ENCODE results near the gene USHBP1. TPM values are rescaled to one million over a fixed set of nuclear protein-coding genes. Genes with fewer than 3 reads are reported as not detected.

The USHBP1 gene
- total and polyA plus RNA-seq, 2 of the 13 experiments (the other 11 are each of a cell fraction or from before 2014, with no cell fraction given), result 0.15 to 1.5 TPM

Other genes starting within 250 kb of the USHBP1 start
- 0.28 and 0.29 TPM in 2 replicates for gene CPAMD8, start 237.9 kb downstream of the USHBP1 start, total RNA-seq (2016; rRNA removed; fragmentation: Illumina TruSeq; extraction: Trizol)
- gene CPAMD8, start 237.9 kb downstream of the USHBP1 start, polyA plus RNA-seq (2011; rRNA removed), result 0.34 and 0.91 TPM in 2 replicates
- gene HAUS8, start 189.3 kb downstream of the USHBP1 start, total RNA-seq (2016; rRNA removed; fragmentation: Illumina TruSeq; extraction: Trizol), result 17.5 and 19.1 TPM in 2 replicates
- gene HAUS8, start 189.3 kb downstream of the USHBP1 start, polyA plus RNA-seq (2011; rRNA removed), result 7.1 and 7.8 TPM in 2 replicates
- gene MYO9B, start 189.0 kb downstream of the USHBP1 start, total RNA-seq (2016; rRNA removed; fragmentation: Illumina TruSeq; extraction: Trizol), result 14.1 and 18.0 TPM in 2 replicates
- 18.3 and 23.4 TPM in 2 replicates for gene MYO9B, start 189.0 kb downstream of the USHBP1 start, polyA plus RNA-seq (2011; rRNA removed)
- 9.9 and 10.3 TPM in 2 replicates for gene USE1, start 49.4 kb downstream of the USHBP1 start, total RNA-seq (2016; rRNA removed; fragmentation: Illumina TruSeq; extraction: Trizol)
- gene USE1, start 49.4 kb downstream of the USHBP1 start, polyA plus RNA-seq (2011; rRNA removed), result 16.3 and 17.6 TPM in 2 replicates
- gene OCEL1, start 38.5 kb downstream of the USHBP1 start, total RNA-seq (2016; rRNA removed; fragmentation: Illumina TruSeq; extraction: Trizol), result 10.6 and 13.6 TPM in 2 replicates
- gene OCEL1, start 38.5 kb downstream of the USHBP1 start, polyA plus RNA-seq (2011; rRNA removed), result 17.2 and 19.8 TPM in 2 replicates
- 54.1 and 72.4 TPM in 2 replicates for gene NR2F6, start 18.8 kb downstream of the USHBP1 start, total RNA-seq (2016; rRNA removed; fragmentation: Illumina TruSeq; extraction: Trizol)
- 30.9 and 38.5 TPM in 2 replicates for gene NR2F6, start 18.8 kb downstream of the USHBP1 start, polyA plus RNA-seq (2011; rRNA removed)
- 62.2 and 70.0 TPM in 2 replicates for gene BABAM1, start 2.7 kb upstream of the USHBP1 start, total RNA-seq (2016; rRNA removed; fragmentation: Illumina TruSeq; extraction: Trizol)
- 74.5 and 82.0 TPM in 2 replicates for gene BABAM1, start 2.7 kb upstream of the USHBP1 start, polyA plus RNA-seq (2011; rRNA removed)
- gene ANKLE1, start 17.2 kb upstream of the USHBP1 start, total RNA-seq (2016; rRNA removed; fragmentation: Illumina TruSeq; extraction: Trizol), result 0.22 and 0.69 TPM in 2 replicates
- gene ANKLE1, start 17.2 kb upstream of the USHBP1 start, polyA plus RNA-seq (2011; rRNA removed), result 1.5 TPM in 2 replicates
- 5.6 and 7.2 TPM in 2 replicates for gene ABHD8, start 38.7 kb upstream of the USHBP1 start, total RNA-seq (2016; rRNA removed; fragmentation: Illumina TruSeq; extraction: Trizol)
- 6.3 and 9.9 TPM in 2 replicates for gene ABHD8, start 38.7 kb upstream of the USHBP1 start, polyA plus RNA-seq (2011; rRNA removed)
- 77.3 and 93.6 TPM in 2 replicates for gene MRPL34, start 41.1 kb upstream of the USHBP1 start, total RNA-seq (2016; rRNA removed; fragmentation: Illumina TruSeq; extraction: Trizol)
- 67.7 and 74.0 TPM in 2 replicates for gene MRPL34, start 41.1 kb upstream of the USHBP1 start, polyA plus RNA-seq (2011; rRNA removed)
- 17.5 and 24.5 TPM in 2 replicates for gene DDA1, start 44.8 kb upstream of the USHBP1 start, total RNA-seq (2016; rRNA removed; fragmentation: Illumina TruSeq; extraction: Trizol)
- 26.0 and 26.6 TPM in 2 replicates for gene DDA1, start 44.8 kb upstream of the USHBP1 start, polyA plus RNA-seq (2011; rRNA removed)
- 0.79 and 1.8 TPM in 2 replicates for gene ANO8, start 70.1 kb upstream of the USHBP1 start, total RNA-seq (2016; rRNA removed; fragmentation: Illumina TruSeq; extraction: Trizol)
- gene ANO8, start 70.1 kb upstream of the USHBP1 start, polyA plus RNA-seq (2011; rRNA removed), result 3.5 and 5.1 TPM in 2 replicates
- 21.9 and 30.0 TPM in 2 replicates for gene GTPBP3, start 72.8 kb upstream of the USHBP1 start, total RNA-seq (2016; rRNA removed; fragmentation: Illumina TruSeq; extraction: Trizol)
- 17.5 and 19.4 TPM in 2 replicates for gene GTPBP3, start 72.8 kb upstream of the USHBP1 start, polyA plus RNA-seq (2011; rRNA removed)
- gene PLVAP, start 112.6 kb upstream of the USHBP1 start, total RNA-seq (2016; rRNA removed; fragmentation: Illumina TruSeq; extraction: Trizol), result not detected in 2 replicates
- gene PLVAP, start 112.6 kb upstream of the USHBP1 start, polyA plus RNA-seq (2011; rRNA removed), result 0.26 TPM in 1 of 2 replicates, not detected in the other
- 0.13 TPM in 1 of 2 replicates, not detected in the other for gene CCDC194, start 129.5 kb upstream of the USHBP1 start, total RNA-seq (2016; rRNA removed; fragmentation: Illumina TruSeq; extraction: Trizol)
- 0.21 and 0.35 TPM in 2 replicates for gene CCDC194, start 129.5 kb upstream of the USHBP1 start, polyA plus RNA-seq (2011; rRNA removed)
- gene BST2, start 140.9 kb upstream of the USHBP1 start, total RNA-seq (2016; rRNA removed; fragmentation: Illumina TruSeq; extraction: Trizol), result 39.1 and 58.8 TPM in 2 replicates
- gene BST2, start 140.9 kb upstream of the USHBP1 start, polyA plus RNA-seq (2011; rRNA removed), result 93.8 and 105 TPM in 2 replicates
- 31.8 and 36.1 TPM in 2 replicates for gene MVB12A, start 155.3 kb upstream of the USHBP1 start, total RNA-seq (2016; rRNA removed; fragmentation: Illumina TruSeq; extraction: Trizol)
- gene MVB12A, start 155.3 kb upstream of the USHBP1 start, polyA plus RNA-seq (2011; rRNA removed), result 35.7 and 37.3 TPM in 2 replicates
- gene TMEM221, start 183.9 kb upstream of the USHBP1 start, total RNA-seq (2016; rRNA removed; fragmentation: Illumina TruSeq; extraction: Trizol), result 0.55 and 0.77 TPM in 2 replicates
- 0.27 and 0.33 TPM in 2 replicates for gene TMEM221, start 183.9 kb upstream of the USHBP1 start, polyA plus RNA-seq (2011; rRNA removed)
- not detected in 2 replicates for gene NXNL1, start 196.2 kb upstream of the USHBP1 start, total RNA-seq (2016; rRNA removed; fragmentation: Illumina TruSeq; extraction: Trizol)
- gene NXNL1, start 196.2 kb upstream of the USHBP1 start, polyA plus RNA-seq (2011; rRNA removed), result not detected in 2 replicates
- 1.7 and 4.1 TPM in 2 replicates for gene SLC27A1, start 205.8 kb upstream of the USHBP1 start, total RNA-seq (2016; rRNA removed; fragmentation: Illumina TruSeq; extraction: Trizol)
- gene SLC27A1, start 205.8 kb upstream of the USHBP1 start, polyA plus RNA-seq (2011; rRNA removed), result 8.7 and 8.8 TPM in 2 replicates
- gene PGLS, start 246.9 kb upstream of the USHBP1 start, total RNA-seq (2016; rRNA removed; fragmentation: Illumina TruSeq; extraction: Trizol), result 33.8 and 36.7 TPM in 2 replicates
- 43.8 and 49.1 TPM in 2 replicates for gene PGLS, start 246.9 kb upstream of the USHBP1 start, polyA plus RNA-seq (2011; rRNA removed)

All from HepG2 (cell line).